HG03097 (cell line): ENCODE results near the gene ACYP2.
"Not testable (repeated sequence)": the region's sequence is repeated elsewhere in the genome, so short reads cannot be mapped to it uniquely, and the experiment has no call there.

Source experiments
- ATAC-seq: cut with Tn5 transposase; IDR thresholded peaks from one replicate; pipeline ENCODE4 v1.9.1; 2021; ENCODE audit not compliant: unreplicated experiment, low FRiP score

ACYP2 gene

GRCh38 chr2:54308186-54308585 is 192.8 kb downstream of the ACYP2 start:
- no peak for ATAC-seq

GRCh38 chr2:54308782-54309181 is 193.4 kb downstream of the ACYP2 start:
- no peak for ATAC-seq

DNA sequence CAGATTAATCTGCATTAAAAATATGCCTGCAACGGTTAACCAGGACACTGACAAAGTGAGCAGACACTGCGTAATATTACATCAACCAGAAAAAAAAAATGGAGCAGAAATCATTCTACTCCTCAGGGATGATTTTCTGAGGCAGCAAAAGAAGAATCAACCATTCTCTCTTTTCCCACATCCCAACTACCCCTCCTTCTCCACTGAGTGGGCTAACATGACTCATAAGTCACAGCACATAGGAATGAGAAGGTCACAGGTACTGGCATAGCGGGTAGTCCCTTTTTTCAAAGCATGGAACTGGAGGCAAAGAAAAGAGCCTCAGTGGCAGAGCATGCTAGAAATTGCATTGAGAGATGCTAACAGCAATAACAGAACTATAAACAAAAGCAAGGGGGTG is 194.9 kb downstream of the ACYP2 start:
- no peak for ATAC-seq

DNA sequence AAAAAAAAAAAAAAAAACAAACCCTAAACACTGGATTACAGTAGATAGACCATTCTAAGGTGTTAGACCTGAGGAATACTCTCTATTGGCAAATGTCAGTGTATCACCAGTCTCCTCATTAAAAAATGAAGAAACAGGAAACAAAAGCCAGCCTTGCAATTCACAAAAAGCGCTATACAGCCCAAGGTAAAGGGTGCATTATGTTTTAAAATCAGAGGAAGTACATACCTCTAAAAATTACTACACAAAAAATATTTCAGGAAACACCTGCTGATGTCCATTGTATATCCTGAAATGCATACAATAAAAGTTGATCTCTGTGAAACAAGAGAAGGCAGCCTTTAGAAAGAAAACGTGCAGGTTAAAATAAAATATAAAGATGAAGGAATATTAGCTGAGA is 195.5 kb downstream of the ACYP2 start:
- no peak for ATAC-seq

- no peak for ATAC-seq
Observed at GRCh38 chr2:54313147-54313546, 197.7 kb downstream of the ACYP2 start.

- no peak for ATAC-seq
Observed at GRCh38 chr2:54317973-54318372, 202.6 kb downstream of the ACYP2 start.

GRCh38 chr2:54318821-54319220 is 203.4 kb downstream of the ACYP2 start:
- ATAC-seq: no peak

- ATAC-seq: no peak
Observed at GRCh38 chr2:54321047-54321446, 205.6 kb downstream of the ACYP2 start.

GRCh38 chr2:54324517-54324916 is 209.1 kb downstream of the ACYP2 start:
- not testable (repeated sequence) for ATAC-seq

DNA sequence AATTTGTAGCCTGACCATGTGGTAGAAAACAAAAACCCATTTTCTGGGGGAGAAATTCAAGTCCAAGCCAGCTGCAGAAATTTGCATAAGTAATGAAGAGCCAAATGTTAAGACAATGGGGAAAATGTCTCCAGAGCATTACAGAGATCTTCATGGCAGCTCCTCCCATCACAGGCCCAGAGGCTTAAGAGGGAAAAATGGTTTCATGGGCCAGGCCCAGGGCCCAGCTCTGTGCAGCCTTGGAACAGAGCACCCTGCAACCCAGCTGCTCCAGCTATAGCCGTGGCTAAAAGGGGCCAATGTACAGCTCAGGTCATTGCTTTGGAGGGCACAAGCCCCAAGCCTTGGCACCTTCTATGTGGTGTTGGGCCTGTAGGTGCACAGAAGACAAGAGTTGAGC is 209.7 kb downstream of the ACYP2 start:
- ATAC-seq: no peak

- no peak for ATAC-seq
Observed at GRCh38 chr2:54329482-54330161, 214.2 kb downstream of the ACYP2 start.

GRCh38 chr2:54330162-54330925 is 214.9 kb downstream of the ACYP2 start:
- peak; percentile 96 for ATAC-seq

DNA sequence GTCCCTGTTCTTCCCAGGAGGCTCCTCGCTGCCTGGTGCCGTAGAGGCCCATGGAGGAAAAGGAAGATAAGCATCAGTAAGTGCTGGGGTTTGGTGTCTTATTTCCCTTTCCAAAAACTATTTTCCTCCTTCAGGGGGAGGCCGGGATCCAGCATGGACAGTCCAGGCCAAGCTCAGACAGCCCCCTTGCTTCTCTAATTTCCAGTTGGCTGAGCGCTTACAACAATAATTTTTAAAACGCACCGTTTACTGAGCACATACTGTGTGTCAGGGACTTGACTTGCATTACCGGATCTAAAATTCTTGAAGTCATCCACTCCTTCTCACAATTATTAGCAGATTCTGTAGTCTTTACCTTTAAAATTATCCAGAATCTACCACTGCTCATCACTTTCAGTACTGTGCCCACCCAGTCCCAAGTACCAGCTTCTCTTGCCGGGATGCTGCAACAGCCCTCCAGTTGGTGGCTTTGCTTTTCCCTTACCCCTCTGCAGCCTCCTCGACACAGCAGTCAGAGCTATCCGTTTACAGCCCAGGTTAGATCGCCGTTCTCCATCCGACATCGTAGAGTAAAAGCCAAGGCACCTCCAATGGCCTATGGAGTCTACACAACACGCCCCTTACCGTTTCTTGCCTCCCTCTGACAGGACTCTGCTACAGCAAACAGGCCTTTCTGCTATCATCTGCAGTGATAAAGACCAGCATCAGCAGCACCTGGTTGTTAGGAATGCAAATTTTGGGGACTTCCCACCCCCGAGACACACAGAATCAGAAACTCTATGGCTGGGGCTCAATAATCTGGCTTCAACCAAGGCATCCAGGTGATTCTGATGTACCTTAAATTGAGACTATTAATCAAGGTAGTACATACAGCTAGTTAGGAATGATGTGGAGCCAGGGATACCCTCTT is 215.8 kb downstream of the ACYP2 start:
- peak; percentile 3 for ATAC-seq

DNA sequence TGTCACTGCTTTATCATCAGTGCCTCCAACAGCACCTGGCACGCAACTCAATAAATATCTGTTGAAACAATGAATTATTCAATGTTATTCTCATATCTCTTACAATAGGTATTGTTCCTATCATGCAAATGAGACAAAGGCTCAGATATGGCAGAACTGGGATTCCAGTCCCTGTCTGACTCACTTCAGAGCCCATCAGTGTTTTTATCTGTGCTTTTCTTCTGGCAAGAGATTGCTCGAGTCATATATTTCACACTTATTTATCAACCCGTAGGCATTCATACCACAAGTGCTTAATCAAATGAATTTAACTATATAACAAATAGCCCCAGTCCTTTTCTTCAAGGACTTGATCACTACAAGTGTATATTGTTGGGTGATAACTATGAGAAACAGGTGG is 217.0 kb downstream of the ACYP2 start:
- ATAC-seq: no peak

DNA sequence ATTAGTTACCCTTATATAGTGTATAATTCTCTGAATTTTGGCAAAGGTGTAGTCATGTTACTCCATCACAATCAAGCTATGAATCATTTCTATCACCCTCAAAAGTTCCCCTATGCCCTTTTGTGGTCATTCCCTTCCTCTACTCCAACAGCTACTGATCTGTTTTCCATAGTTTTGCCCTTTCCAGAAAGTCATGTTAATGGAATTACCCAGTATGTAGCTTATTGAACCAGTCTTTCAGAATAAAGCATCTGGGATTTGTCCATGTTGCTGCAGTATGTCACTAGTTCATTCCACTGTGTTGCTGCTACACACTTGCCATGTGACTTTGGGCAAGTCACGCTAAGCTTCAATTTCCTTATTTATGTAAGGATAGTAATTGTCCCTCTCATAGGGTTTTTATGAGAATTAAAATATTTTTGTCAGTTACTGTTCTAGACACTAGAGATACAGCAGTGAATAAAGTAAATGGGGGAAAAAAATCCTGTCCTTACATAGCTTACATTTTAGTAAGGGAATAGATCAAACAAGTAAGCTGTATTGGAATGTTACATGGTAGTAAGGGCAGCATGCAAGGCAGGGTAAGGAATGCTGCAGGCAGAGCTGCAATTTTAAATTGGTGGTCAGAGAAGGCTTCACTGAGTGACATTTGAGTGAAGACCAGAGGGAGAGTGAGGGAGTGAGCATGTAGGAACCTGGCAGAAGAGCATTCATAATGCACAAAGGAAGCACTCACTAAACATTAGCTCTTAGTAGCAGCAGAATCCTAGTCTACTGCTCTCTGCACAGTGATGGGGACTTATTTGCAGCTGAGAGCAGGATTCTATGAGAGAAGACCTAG is 220.9 kb downstream of the ACYP2 start:
- ATAC-seq: no peak

GRCh38 chr2:54336977-54337255 is 221.5 kb downstream of the ACYP2 start:
- no peak for ATAC-seq

GRCh38 chr2:54341656-54342055 is 226.2 kb downstream of the ACYP2 start:
- no peak for ATAC-seq

- no peak for ATAC-seq
Observed at GRCh38 chr2:54342603-54343002, 227.2 kb downstream of the ACYP2 start.

DNA sequence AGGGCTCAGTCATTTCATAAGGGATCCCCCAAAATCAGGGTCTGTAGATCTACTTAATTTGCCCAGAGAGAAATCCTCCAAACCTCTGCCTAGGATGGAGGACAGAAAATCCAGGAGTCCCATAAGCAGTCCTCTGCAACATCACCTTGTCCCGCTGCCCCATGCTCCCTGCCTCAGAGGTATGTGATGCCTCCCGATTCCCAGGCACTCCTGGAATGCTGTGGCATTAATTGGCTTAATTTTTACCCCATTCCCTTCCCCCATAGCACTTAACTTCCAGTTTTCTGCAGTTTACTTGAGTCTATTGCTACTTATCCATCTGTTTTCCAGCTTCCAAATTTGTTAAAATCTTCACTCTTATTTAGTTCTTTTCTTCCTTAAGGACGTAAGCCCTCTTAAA is 232.2 kb downstream of the ACYP2 start:
- no peak for ATAC-seq

GRCh38 chr2:54348646-54349045 is 233.2 kb downstream of the ACYP2 start:
- no peak for ATAC-seq

- no peak for ATAC-seq
Observed at GRCh38 chr2:54350426-54350825, 235.0 kb downstream of the ACYP2 start.
